ENCODE results near the gene ANXA9.

The ANXA9 gene

GRCh38 chr1:151006327-151007052 lies 24.4 kb downstream of the ANXA9 start, which contains the start of gene MINDY1:
Gene MINDY1, minus strand, starts transcription at chr1:151006902. Its CDS starts 4,285 bp downstream, at chr1:151002617.
- DNase-seq = peak; percentile 89

GRCh38 chr1:151007853-151008243 lies 25.8 kb downstream of the ANXA9 start:
- no peak for DNase-seq

- peak; percentile 95 for DNase-seq
Observed at GRCh38 chr1:151008244-151009205, 26.4 kb downstream of the ANXA9 start, which contains the start of gene PRUNE1. Gene PRUNE1, plus strand, starts transcription at chr1:151008449. Its CDS starts 184 bp downstream, at chr1:151008633.

- no peak for DNase-seq
Observed at GRCh38 chr1:151009206-151009587, 27.1 kb downstream of the ANXA9 start.

GRCh38 chr1:151009674-151010345 lies 27.7 kb downstream of the ANXA9 start:
- no peak for DNase-seq

GRCh38 chr1:151010346-151010726 lies 28.2 kb downstream of the ANXA9 start:
- no peak for DNase-seq

GRCh38 chr1:151011154-151011850 lies 29.2 kb downstream of the ANXA9 start:
- peak; percentile 30 for DNase-seq

- DNase-seq = no peak
Observed at GRCh38 chr1:151012684-151013471, 30.8 kb downstream of the ANXA9 start.

GRCh38 chr1:151013518-151013917 lies 31.4 kb downstream of the ANXA9 start:
- peak; percentile 87 for DNase-seq

GRCh38 chr1:151024540-151025146 lies 42.6 kb downstream of the ANXA9 start:
- DNase-seq = peak; percentile 85

- no peak for DNase-seq
Observed at GRCh38 chr1:151026460-151026859, 44.4 kb downstream of the ANXA9 start.

GRCh38 chr1:151032164-151032563 lies 50.1 kb downstream of the ANXA9 start:
- DNase-seq = no peak

- DNase-seq = no peak
Observed at GRCh38 chr1:151035167-151035566, 53.1 kb downstream of the ANXA9 start.

- DNase-seq = no peak
Observed at GRCh38 chr1:151036356-151036755, 54.3 kb downstream of the ANXA9 start, which contains the start of gene BNIPL. Gene BNIPL, plus strand, starts transcription at chr1:151036586. Its CDS starts 140 bp downstream, at chr1:151036726.

GRCh38 chr1:151037032-151037431 lies 54.9 kb downstream of the ANXA9 start:
- no peak for DNase-seq

GRCh38 chr1:151039521-151039920 lies 57.4 kb downstream of the ANXA9 start:
- peak; percentile 63 for DNase-seq

GRCh38 chr1:151043163-151043562 lies 61.1 kb downstream of the ANXA9 start:
- no peak for DNase-seq
